Omental fat pad (tissue), 4 donors: ENCODE results near the gene SEZ6. TPM values are rescaled to one million over a fixed set of nuclear protein-coding genes. Genes with fewer than 3 reads are reported as not detected.

ENCODE experiments used
- ATAC-seq: fragments of 150-250 bp; one replicate; pipeline ENCODE4 v1.9.1; 2016; ENCODE audit warnings: mild to moderate bottlenecking, moderate library complexity; ENCODE audit not compliant: low FRiP score
- DNase-seq: peaks from one replicate; pipeline ENCODE4 v3.0.0-alpha.2; 2019; ENCODE audit warnings: low spot score
- total RNA-seq, 4 donors: library from RNA; depleted of rRNA; stranded (reverse); fragments of >200 nt; gene quantifications; one replicate each; pipeline ENCODE4 v1.1.0, GENCODE V29; 2016
- TF ChIP-seq, protein P1 (sequence below), 3 donors: fragments of 450-650 bp; IDR thresholded peaks; one replicate each; pipeline ENCODE4 v1.5.1; 2016 to 2017; ENCODE audit warnings: antibody characterized with exemption in 3 of 3, mild to moderate bottlenecking in 3 of 3, moderate library complexity in 2 of 3

The SEZ6 gene
- total RNA-seq, 4 donors from 2014 or later = not detected

DNA sequence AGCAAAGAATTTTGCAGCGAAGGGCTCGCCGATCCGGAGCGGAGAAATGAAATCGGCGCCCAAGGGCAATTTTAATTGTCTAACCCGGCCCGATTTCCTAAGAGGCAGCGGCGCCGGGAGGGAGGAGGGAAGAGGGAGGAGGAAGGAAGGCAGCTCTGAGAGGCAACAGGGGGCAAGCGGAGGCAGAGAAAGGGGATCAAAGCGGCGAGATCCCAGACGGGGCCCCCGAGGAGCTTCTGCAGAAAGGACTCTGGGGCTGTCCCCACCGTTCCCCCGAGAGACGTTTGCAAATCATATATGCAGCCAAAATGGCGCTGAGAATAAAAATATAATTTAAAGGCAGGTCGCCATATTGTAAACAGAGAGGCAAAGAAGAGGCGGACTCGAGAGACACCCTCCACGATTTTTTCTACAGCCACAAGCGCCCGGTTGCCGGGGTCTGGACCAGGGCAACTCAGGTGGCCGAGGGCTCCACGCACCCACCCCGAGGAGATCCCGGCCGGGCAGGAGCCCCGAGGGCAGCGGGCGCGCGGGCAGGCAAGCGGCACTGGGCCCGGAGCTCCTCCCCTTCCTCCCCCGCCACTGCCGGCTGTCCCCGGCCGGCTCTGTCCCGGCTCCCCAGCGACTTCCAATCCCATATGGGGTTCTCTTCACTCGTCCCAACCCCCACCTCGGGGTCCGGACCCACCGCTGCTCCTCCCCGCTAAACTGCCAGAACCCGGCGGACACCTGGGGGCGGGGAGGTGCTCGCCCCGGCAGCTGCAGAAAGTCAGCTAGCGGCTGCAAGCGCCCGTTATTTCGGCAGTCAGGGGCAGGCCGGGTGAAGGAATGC lies 56.4 kb downstream of the SEZ6 start:
- TF ChIP-seq, protein P1, sequence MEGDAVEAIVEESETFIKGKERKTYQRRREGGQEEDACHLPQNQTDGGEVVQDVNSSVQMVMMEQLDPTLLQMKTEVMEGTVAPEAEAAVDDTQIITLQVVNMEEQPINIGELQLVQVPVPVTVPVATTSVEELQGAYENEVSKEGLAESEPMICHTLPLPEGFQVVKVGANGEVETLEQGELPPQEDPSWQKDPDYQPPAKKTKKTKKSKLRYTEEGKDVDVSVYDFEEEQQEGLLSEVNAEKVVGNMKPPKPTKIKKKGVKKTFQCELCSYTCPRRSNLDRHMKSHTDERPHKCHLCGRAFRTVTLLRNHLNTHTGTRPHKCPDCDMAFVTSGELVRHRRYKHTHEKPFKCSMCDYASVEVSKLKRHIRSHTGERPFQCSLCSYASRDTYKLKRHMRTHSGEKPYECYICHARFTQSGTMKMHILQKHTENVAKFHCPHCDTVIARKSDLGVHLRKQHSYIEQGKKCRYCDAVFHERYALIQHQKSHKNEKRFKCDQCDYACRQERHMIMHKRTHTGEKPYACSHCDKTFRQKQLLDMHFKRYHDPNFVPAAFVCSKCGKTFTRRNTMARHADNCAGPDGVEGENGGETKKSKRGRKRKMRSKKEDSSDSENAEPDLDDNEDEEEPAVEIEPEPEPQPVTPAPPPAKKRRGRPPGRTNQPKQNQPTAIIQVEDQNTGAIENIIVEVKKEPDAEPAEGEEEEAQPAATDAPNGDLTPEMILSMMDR (IDR thresholded peaks at IDR 0.05) = no peak
- DNase-seq (no peak), ATAC-seq (no peak)

DNA sequence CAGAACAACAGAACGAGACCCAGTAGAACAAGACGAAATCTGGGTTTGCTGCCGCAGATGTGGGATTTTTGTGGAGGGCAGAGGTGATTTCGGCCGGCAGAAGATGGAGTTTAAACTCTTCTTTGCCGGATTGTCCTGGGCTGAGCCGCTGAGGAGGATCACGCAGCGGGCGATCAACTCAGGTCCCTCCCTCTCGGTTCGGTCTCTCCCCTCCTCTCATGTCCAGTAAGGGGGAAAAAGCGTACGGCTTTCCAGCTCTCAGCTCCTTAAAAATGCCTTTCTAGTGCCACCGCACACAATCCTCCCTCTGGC lies 57.0 kb downstream of the SEZ6 start:
- no peak for ATAC-seq
- TF ChIP-seq, protein P1 (IDR thresholded peaks at IDR 0.05) = no peak
- DNase-seq = no peak

DNA sequence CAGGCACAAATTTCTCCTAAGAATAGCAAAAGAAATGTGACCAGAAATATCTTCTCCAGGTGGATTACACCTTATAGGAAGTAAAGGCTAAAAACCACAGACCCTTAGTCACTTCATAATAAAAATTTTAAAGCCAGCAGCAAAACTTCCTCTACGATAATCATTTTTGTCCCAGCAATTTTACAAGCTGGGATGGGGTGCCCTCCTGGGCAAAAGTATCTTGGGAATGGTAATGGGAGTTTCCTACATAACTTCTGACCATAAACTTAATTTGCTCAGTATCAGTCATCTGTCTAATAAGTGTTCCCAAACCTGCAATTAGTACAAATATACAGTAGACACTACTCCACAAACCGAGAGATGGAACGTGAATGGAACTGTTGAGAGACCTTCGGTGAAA lies 57.5 kb downstream of the SEZ6 start:
- DNase-seq (no peak), ATAC-seq (no peak)
- TF ChIP-seq, protein P1 (IDR thresholded peaks at IDR 0.05) = no peak

DNA sequence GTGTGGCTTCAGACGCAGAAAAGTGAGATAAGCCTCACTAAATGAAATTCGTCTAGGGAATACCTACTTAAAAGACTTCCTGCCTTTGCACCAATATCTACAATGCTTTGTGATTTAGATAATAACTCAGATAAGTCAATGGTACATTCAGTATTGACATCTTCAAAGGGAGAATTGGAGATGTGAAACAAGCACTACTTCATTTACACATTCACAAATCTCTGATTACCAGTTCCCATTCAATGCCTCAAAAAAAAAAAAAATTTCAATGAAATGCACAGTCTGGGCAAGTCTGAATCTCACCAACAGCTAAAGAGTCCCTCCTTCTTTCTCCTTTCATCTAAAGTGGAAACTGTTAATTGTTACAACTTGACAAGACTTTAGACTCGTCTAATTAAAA lies 58.2 kb downstream of the SEZ6 start:
- TF ChIP-seq, protein P1 (IDR thresholded peaks at IDR 0.05) = no peak
- no peak for DNase-seq
- ATAC-seq = no peak

DNA sequence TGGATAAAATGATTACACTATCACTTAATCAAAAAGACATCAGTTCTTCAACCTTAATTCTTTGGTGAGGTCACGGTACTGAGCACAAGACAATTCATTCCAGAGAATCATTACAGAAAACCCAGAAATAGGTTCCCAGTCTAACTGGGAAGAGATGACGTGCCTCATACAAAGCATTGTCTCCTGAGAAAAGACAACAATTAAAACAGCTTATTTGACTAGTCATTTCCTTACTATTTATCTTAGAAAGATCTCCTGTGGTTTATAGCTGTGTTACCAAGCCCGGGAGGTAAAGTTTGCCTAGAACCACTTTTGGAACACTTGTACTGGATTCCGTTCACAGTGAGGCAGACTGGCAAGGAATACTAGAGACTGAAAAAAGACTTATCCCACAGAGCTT lies 59.6 kb downstream of the SEZ6 start:
- TF ChIP-seq, protein P1 (IDR thresholded peaks at IDR 0.05) = no peak
- no peak for DNase-seq
- no peak for ATAC-seq

- DNase-seq (no peak), ATAC-seq (no peak)
- TF ChIP-seq, protein P1 (IDR thresholded peaks at IDR 0.05) = no peak
Observed at GRCh38 chr17:28944862-28945741, 60.7 kb downstream of the SEZ6 start.
